Measurements from ENCODE around the gene ACLY.

Gene ACLY

DNA sequence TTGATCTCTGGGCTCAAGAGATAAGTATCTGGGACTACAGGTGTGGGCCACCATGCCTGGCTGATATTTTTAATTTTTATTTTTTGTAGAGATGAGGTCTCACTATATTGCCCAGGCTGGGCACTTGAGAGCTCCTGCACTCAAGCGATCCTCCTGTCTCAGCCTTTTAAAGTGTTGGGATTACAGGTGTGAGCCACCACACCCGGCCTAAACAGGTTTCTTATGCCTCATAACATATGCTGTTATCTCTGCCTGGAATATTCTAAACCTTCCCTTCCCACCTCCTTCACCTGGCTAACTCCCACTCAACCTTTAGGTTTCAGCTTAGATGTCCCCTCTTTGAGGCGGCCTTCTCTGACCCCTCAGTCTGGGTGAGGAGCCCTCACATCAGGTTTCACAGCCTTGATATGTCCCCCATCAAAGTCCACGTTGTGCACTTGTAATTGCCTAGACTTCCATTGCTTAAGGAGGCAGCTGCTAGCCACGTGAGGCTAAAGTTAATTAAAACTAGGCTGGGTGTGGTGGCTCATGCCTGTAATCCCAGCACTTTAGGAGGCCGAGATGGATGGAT, 39.2 kb upstream of the ACLY start:
- Histone ChIP-seq H3K36me3 (no peaks in the 10 kb centered on the region), H3K27ac (no peak overlapping the region), H3K27me3 (no peaks in the 10 kb centered on the region), H3K4me3 (ENCODE audit: low read depth in 1 of 2, low read length in 1 of 2) (no peak overlapping the region), H3K4me1 (ENCODE audit: control insufficient read depth in 1 of 2, insufficient read depth in 1 of 2, low read depth in 1 of 2, low read length in 1 of 2) (peaks cover 21 to 22% of the 10 kb centered on the region in 2 experiments), H3K9me3 (no peaks in the 10 kb centered on the region)
- TF ChIP-seq CTCF (IDR thresholded peaks at IDR 0.05): no peak

GRCh38 chr17:41957031-41957868, 38.5 kb upstream of the ACLY start:
- TF ChIP-seq CTCF (IDR thresholded peaks at IDR 0.05): no peak
- H3K27me3 ChIP-seq: no peaks in the 10 kb centered on the region
- no peak overlapping the region for H3K4me3 ChIP-seq (ENCODE audit: low read depth in 1 of 2, low read length in 1 of 2)
- H3K4me1 ChIP-seq (ENCODE audit: control insufficient read depth in 1 of 2, insufficient read depth in 1 of 2, low read depth in 1 of 2, low read length in 1 of 2): peaks cover 21 to 22% of the 10 kb centered on the region in 2 experiments
- no peaks in the 10 kb centered on the region for H3K36me3 ChIP-seq
- no peaks in the 10 kb centered on the region for H3K9me3 ChIP-seq
- H3K27ac ChIP-seq: no peak overlapping the region

DNA sequence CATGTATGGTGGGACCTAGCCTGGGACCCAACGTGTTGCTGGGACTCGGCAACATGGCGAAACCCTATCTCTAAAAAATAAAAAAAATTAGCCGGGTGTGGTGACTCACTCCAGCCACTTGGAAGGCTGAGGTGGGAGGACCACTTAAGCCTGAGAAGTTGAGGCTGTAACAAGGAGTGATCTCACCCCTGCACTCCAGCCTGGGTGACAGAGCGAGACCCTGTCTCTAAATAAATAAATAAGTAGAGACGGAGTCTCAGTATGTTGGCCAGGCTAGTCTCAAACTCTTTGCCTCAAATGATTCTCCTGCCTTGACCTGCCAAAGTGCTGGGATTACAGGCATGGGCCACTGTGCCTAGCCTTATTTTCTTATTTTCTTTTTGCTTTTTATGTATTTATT, 37.8 kb upstream of the ACLY start:
- H3K36me3 ChIP-seq: no peaks in the 10 kb centered on the region
- no peak for TF ChIP-seq CTCF (IDR thresholded peaks at IDR 0.05)
- H3K27ac ChIP-seq: no peak overlapping the region
- H3K27me3 ChIP-seq: no peaks in the 10 kb centered on the region
- H3K4me1 ChIP-seq (ENCODE audit: control insufficient read depth in 1 of 2, insufficient read depth in 1 of 2, low read depth in 1 of 2, low read length in 1 of 2): peaks cover 21 to 22% of the 10 kb centered on the region in 2 experiments
- H3K9me3 ChIP-seq: no peaks in the 10 kb centered on the region
- H3K4me3 ChIP-seq (ENCODE audit: low read depth in 1 of 2, low read length in 1 of 2): no peak overlapping the region

DNA sequence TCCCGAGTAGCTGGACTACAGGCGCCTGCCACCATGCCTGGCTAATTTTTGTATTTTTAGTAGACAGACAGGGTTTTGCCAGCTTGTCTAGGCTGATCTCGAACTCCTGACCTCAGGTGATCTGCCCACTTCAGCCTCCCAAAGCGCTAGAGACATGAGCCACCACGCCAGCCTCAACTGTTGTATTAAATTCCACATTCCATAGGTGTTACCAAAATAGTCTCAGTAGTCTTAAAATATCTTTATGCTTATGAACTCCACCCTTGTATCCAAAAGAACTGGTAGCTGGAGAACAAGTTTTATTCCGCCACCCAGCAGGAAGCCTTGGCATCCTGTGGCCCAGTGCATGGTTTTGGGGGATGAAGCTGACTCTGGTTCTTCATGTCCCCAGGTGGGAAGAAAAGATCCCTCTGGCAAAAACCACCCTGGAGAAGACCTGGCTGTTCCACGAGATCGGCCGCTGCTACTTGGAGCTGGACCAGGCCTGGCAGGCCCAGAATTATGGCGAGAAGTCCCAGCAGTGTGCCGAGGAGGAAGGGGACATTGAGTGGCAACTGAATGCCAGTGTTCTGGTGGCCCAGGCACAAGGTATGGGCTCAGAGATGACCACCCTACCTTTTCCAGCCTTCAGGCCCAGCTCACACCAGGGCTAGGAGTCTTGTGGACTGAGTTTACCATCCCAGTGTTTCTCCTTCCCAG, 30.2 kb upstream of the ACLY start:
- TF ChIP-seq CTCF (IDR thresholded peaks at IDR 0.05): no peak
- Histone ChIP-seq H3K9me3 (no peaks in the 10 kb centered on the region), H3K4me3 (ENCODE audit: low read depth in 1 of 2, low read length in 1 of 2) (no peak overlapping the region)

GRCh38 chr17:41944943-41945342, 26.2 kb upstream of the ACLY start:
- no peaks in the 10 kb centered on the region for H3K27me3 ChIP-seq
- TF ChIP-seq CTCF (IDR thresholded peaks at IDR 0.05): no peak
- no peaks in the 10 kb centered on the region for H3K36me3 ChIP-seq
- no peak overlapping the region for H3K27ac ChIP-seq
- no peaks in the 10 kb centered on the region for H3K4me1 ChIP-seq (ENCODE audit: control insufficient read depth in 1 of 2, insufficient read depth in 1 of 2, low read depth in 1 of 2, low read length in 1 of 2)
- no peak overlapping the region for H3K4me3 ChIP-seq (ENCODE audit: low read depth in 1 of 2, low read length in 1 of 2)
- H3K9me3 ChIP-seq: no peaks in the 10 kb centered on the region

More for the DNA sequence above, 30.2 kb upstream of the ACLY start:
- Histone ChIP-seq H3K4me1 (ENCODE audit: control insufficient read depth in 1 of 2, insufficient read depth in 1 of 2, low read depth in 1 of 2, low read length in 1 of 2) (no peaks in the 10 kb centered on the region), H3K27ac (no peak overlapping the region), H3K36me3 (no peaks in the 10 kb centered on the region), H3K27me3 (no peaks in the 10 kb centered on the region)
